Measurements from ENCODE around the gene CCDC51. TPM values are rescaled to one million over a fixed set of nuclear protein-coding genes. Genes with fewer than 3 reads are reported as not detected.

CCDC51 gene
- total and polyA plus RNA-seq, 2 donors (not counting 1 experiment from before 2014, with no cell fraction given), result 5.0 to 5.9 TPM

DNA sequence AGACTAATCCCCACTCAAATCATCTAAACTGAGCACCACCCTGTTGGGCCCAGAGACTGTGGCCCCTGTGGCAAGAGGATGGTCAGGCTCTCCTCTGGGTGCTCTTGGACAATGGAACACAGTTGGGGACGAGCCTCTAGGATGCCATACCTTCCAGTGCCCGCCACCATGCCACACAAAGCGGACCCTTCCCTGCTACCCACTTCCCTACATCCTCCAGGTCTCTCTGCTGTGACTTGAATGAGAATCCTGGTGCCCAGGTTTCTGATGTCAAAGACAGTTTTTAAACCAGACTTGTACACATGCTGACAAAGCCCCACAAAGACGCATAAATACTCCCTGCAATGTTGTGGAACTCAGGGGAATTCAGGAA is 4.7 kb downstream of the CCDC51 start:
- H3K27me3 Mint-ChIP-seq, result no peaks in the 10 kb centered on the region

DNA sequence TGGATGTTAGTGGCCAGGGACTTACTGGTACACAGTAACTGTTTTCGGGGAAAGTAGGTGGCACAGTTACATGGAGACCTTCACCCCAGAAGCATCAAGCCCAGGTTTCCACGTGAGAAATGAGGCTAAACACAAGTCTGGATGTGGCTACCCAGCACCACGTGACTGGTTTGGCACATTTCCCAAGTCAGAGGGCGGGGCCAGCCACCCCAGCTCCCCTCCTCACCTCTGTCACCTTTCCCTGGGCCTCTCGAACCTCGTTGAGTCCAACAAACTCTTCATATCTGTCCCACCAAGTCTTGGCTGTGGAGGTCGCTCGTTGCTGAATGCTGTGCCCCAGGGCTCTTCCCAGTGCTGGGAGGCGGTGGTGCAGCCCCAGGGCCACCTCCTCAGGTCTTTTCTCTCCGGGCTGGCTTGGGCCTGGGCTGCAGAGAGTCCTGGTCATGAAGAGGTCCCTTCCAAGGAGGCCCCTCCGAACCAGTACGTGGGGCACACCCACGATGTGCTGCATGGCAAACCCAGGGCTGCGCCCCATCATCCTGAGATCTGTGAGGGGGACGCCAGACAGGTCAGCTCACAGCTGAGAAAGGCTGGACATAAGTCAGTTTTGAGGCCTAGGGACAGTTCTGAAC is 5.2 kb downstream of the CCDC51 start:
- Histone ChIP-seq H4K20me1 (ENCODE audit: control insufficient read depth, insufficient read depth, low read length, poor library complexity, severe bottlenecking) (no peaks in the 10 kb centered on the region), H3K36me3 (replicated peaks in 1 of 2; ENCODE audit: control extremely low read depth in 1 of 2, control insufficient read depth in 1 of 2, extremely low read depth in 1 of 2, insufficient read depth in 2 of 2, low read length in 1 of 2) (peaks cover 0 to 16% of the 10 kb centered on the region in 2 experiments), H2AFZ (ENCODE audit: insufficient read depth, low read depth, low read length, poor library complexity, severe bottlenecking) (no peak overlapping the region), H3K4me2 (replicated peaks; ENCODE audit: low read depth, low read length, poor library complexity, severe bottlenecking) (no peak overlapping the region), H3K4me1 (ENCODE audit: control insufficient read depth in 2 of 2, insufficient read depth in 2 of 2, low read length in 2 of 2) (peaks cover 15 to 16% of the 10 kb centered on the region in 2 donors), H3K4me3 (ENCODE audit: control extremely low read depth in 1 of 5, extremely low read depth in 1 of 5, insufficient read depth in 1 of 5, low read depth in 2 of 5, low read length in 4 of 5) (no peak overlapping the region), H3K27ac (ENCODE audit: low read length in 2 of 2) (no peak overlapping the region), H3K27me3 (replicated peaks in 1 of 4; ENCODE audit: control extremely low read depth in 1 of 4, control insufficient read depth in 3 of 4, insufficient read depth in 4 of 4, low read length in 3 of 4) (no peaks in the 10 kb centered on the region), H3K9ac (ENCODE audit: low read length) (no peak overlapping the region), H3K79me2 (ENCODE audit: control insufficient read depth, insufficient read depth, low read length) (peaks cover 26% of the 10 kb centered on the region), H3K9me3 (ENCODE audit: control extremely low read depth in 1 of 3, control insufficient read depth in 2 of 3, insufficient read depth in 1 of 3, low read length in 2 of 3) (no peaks in the 10 kb centered on the region)
- ChIA-PET CTCF (interaction anchor here (1.4 to 13.4 kb wide), 7 partner anchors 14 to 163 kb away, joined by 3 to 330 read pairs (median 34); partner anchors contain the start of genes ATRIP and PFKFB4), POLR2A (no interaction called here)
- intact Hi-C loops (cut with micrococcal nuclease), result no loop called here
- H3K4me3 Mint-ChIP-seq, result no peak overlapping the region
- ATAC-seq (ENCODE audit: low read depth) (no peak), DNase-seq (no peak)
- TF ChIP-seq, protein P1, sequence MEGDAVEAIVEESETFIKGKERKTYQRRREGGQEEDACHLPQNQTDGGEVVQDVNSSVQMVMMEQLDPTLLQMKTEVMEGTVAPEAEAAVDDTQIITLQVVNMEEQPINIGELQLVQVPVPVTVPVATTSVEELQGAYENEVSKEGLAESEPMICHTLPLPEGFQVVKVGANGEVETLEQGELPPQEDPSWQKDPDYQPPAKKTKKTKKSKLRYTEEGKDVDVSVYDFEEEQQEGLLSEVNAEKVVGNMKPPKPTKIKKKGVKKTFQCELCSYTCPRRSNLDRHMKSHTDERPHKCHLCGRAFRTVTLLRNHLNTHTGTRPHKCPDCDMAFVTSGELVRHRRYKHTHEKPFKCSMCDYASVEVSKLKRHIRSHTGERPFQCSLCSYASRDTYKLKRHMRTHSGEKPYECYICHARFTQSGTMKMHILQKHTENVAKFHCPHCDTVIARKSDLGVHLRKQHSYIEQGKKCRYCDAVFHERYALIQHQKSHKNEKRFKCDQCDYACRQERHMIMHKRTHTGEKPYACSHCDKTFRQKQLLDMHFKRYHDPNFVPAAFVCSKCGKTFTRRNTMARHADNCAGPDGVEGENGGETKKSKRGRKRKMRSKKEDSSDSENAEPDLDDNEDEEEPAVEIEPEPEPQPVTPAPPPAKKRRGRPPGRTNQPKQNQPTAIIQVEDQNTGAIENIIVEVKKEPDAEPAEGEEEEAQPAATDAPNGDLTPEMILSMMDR (IDR thresholded peaks at IDR 0.05), result no peak
- no peak for TF ChIP-seq EZH2 (IDR thresholded peaks at IDR 0.05; ENCODE audit: borderline replicate concordance, insufficient read depth, low read depth, low read length, poor library complexity, severe bottlenecking)
- H3K27me3 Mint-ChIP-seq, result no peaks in the 10 kb centered on the region
- no peaks in the 10 kb centered on the region for H3K9me3 Mint-ChIP-seq (ENCODE audit: insufficient read depth)
- H3K27ac Mint-ChIP-seq, result no peak overlapping the region
- 81% methylated on average over 15 of the region's 15 CpGs for WGBS (ENCODE audit: insufficient coverage)
- peaks cover 18% of the 10 kb centered on the region for H3K4me1 Mint-ChIP-seq

More for the DNA sequence above, 4.7 kb downstream of the CCDC51 start:
- ChIA-PET POLR2A (interaction anchor here (1.3 kb wide), 1 partner anchor 31 kb away, joined by 4 read pairs; a partner anchor contains a TSS), CTCF (interaction anchor here (0.7 to 13.4 kb wide), 31 partner anchors 12 to 247 kb away, joined by 3 to 330 read pairs (median 13); partner anchors contain the start of genes ATRIP, CDC25A, NME6 and PFKFB4)
- H3K27ac Mint-ChIP-seq, result no peak overlapping the region
- peaks cover 20% of the 10 kb centered on the region for H3K4me1 Mint-ChIP-seq
- Histone ChIP-seq H3K4me1 (ENCODE audit: control insufficient read depth in 2 of 2, insufficient read depth in 2 of 2, low read length in 2 of 2) (peaks cover 10 to 13% of the 10 kb centered on the region in 2 donors), H3K27me3 (replicated peaks in 1 of 4; ENCODE audit: control extremely low read depth in 1 of 4, control insufficient read depth in 3 of 4, insufficient read depth in 4 of 4, low read length in 3 of 4) (no peaks in the 10 kb centered on the region), H3K9me3 (ENCODE audit: control extremely low read depth in 1 of 3, control insufficient read depth in 2 of 3, insufficient read depth in 1 of 3, low read length in 2 of 3) (no peaks in the 10 kb centered on the region), H3K79me2 (ENCODE audit: control insufficient read depth, insufficient read depth, low read length) (peaks cover 30% of the 10 kb centered on the region), H2AFZ (ENCODE audit: insufficient read depth, low read depth, low read length, poor library complexity, severe bottlenecking) (no peak overlapping the region), H3K4me2 (replicated peaks; ENCODE audit: low read depth, low read length, poor library complexity, severe bottlenecking) (no peak overlapping the region), H3K9ac (ENCODE audit: low read length) (no peak overlapping the region), H4K20me1 (ENCODE audit: control insufficient read depth, insufficient read depth, low read length, poor library complexity, severe bottlenecking) (no peaks in the 10 kb centered on the region), H3K27ac (ENCODE audit: low read length in 2 of 2) (no peak overlapping the region), H3K36me3 (replicated peaks in 1 of 2; ENCODE audit: control extremely low read depth in 1 of 2, control insufficient read depth in 1 of 2, extremely low read depth in 1 of 2, insufficient read depth in 2 of 2, low read length in 1 of 2) (peaks cover 0 to 16% of the 10 kb centered on the region in 2 experiments), H3K4me3 (ENCODE audit: control extremely low read depth in 1 of 5, extremely low read depth in 1 of 5, insufficient read depth in 1 of 5, low read depth in 2 of 5, low read length in 4 of 5) (no peak overlapping the region)
- ATAC-seq (ENCODE audit: low read depth) (no peak), DNase-seq (no peak)
- WGBS (ENCODE audit: insufficient coverage), result 97% methylated on average over 4 of the region's 4 CpGs
- H3K9me3 Mint-ChIP-seq (ENCODE audit: insufficient read depth), result no peaks in the 10 kb centered on the region
- no peak overlapping the region for H3K4me3 Mint-ChIP-seq
- intact Hi-C loops (cut with micrococcal nuclease), result no loop called here
- TF ChIP-seq, protein P1 (IDR thresholded peaks at IDR 0.05), result no peak
- no peak for TF ChIP-seq EZH2 (IDR thresholded peaks at IDR 0.05; ENCODE audit: borderline replicate concordance, insufficient read depth, low read depth, low read length, poor library complexity, severe bottlenecking)

All from B cell (primary cell).